Hepatocyte (in vitro differentiated cells): Measurements from ENCODE around the gene CALD1. TPM values are rescaled to one million over a fixed set of nuclear protein-coding genes. Genes with fewer than 3 reads are reported as not detected.

Source experiments
- DNase-seq: peaks from one replicate; pipeline ENCODE4 v3.0.0-alpha.2; 2016; ENCODE audit warnings: low spot score
- H2AFZ ChIP-seq: fragments of 200-600 bp; sonication (generic); 2 replicates; pipeline ENCODE4 v1.6.0; 2016; ENCODE audit warnings: antibody characterized with exemption, mild to moderate bottlenecking
- H3K27ac ChIP-seq: fragments of 200-600 bp; sonication (generic); 2 replicates; pipeline ENCODE4 v1.5.1; 2016; ENCODE audit warnings: mild to moderate bottlenecking
- H3K27me3 ChIP-seq: fragments of 200-600 bp; sonication (generic); 2 replicates; pipeline ENCODE4 v1.6.1; 2016
- H3K36me3 ChIP-seq: fragments of 200-600 bp; sonication (generic); replicated peaks from 2 replicates; pipeline ENCODE4 v1.5.1; 2016; ENCODE audit warnings: low read depth; ENCODE audit not compliant: insufficient read depth
- H3K4me1 ChIP-seq: fragments of 200-600 bp; sonication (generic); 2 replicates; pipeline ENCODE4 v1.5.1; 2016; ENCODE audit warnings: mild to moderate bottlenecking, moderate library complexity; ENCODE audit not compliant: insufficient read depth
- H3K4me2 ChIP-seq: fragments of 200-600 bp; sonication (generic); 2 replicates; pipeline ENCODE4 v1.6.0; 2016
- H3K4me3 ChIP-seq: fragments of 200-600 bp; sonication (generic); 2 replicates; pipeline ENCODE4 v1.5.1; 2016; ENCODE audit warnings: mild to moderate bottlenecking
- H3K79me2 ChIP-seq: fragments of 200-600 bp; sonication (generic); 2 replicates; pipeline ENCODE4 v1.6.0; 2017; ENCODE audit warnings: mild to moderate bottlenecking
- H3K9me2 ChIP-seq: fragments of 200-600 bp; sonication (generic); replicated peaks from 2 replicates; pipeline ENCODE4 v1.6.0; 2017; ENCODE audit warnings: mild to moderate bottlenecking; ENCODE audit not compliant: insufficient read depth
- H3K9me3 ChIP-seq: fragments of 200-600 bp; sonication (generic); 2 replicates; pipeline ENCODE4 v1.5.1; 2016; ENCODE audit warnings: low read depth, mild to moderate bottlenecking
- H4K20me1 ChIP-seq: fragments of 200-600 bp; sonication (generic); 2 replicates; pipeline ENCODE4 v1.6.0; 2016; ENCODE audit warnings: mild to moderate bottlenecking; ENCODE audit not compliant: insufficient read depth, poor library complexity, severe bottlenecking
- CTCF ChIP-seq: fragments of 200-600 bp; sonication (generic); IDR thresholded peaks from 2 replicates; pipeline ENCODE4 v1.5.1; 2016; ENCODE audit warnings: antibody characterized with exemption, mild to moderate bottlenecking; ENCODE audit not compliant: poor library complexity
- EZH2 ChIP-seq: fragments of 200-600 bp; sonication (generic); IDR thresholded peaks from 2 replicates; pipeline ENCODE4 v1.6.1; 2016; ENCODE audit warnings: antibody characterized with exemption, mild to moderate bottlenecking, borderline replicate concordance
- EZH2phosphoT487 ChIP-seq: fragments of 200-600 bp; sonication (generic); IDR thresholded peaks from one replicate; pipeline ENCODE4 v1.6.1; 2018; ENCODE audit warnings: antibody characterized with exemption, mild to moderate bottlenecking, low read depth, moderate library complexity; ENCODE audit not compliant: unreplicated experiment, severe bottlenecking
- WGBS: methylation state at CpG from one replicate; pipeline ENCODE4 v1.1.6; 2016; ENCODE audit warnings: low lambda C conversion rate; ENCODE audit errors: missing lambda C conversion rate; 5-methylcytosine and 5-hydroxymethylcytosine counted together
- polyA plus RNA-seq: library from polyadenylated mRNA; unstranded; fragments of >200 nt; fragmentation: Nextera tagmentation; extraction: Ambion mirVana; gene quantifications from 2 replicates; pipeline ENCODE4 v1.2.1, GENCODE V29; 2016
- total RNA-seq: library from RNA; depleted of rRNA; stranded (reverse); fragments of >200 nt; gene quantifications from 2 replicates; pipeline ENCODE4 v1.2.3, GENCODE V29; 2014

The CALD1 gene
- total and polyA plus RNA-seq, 2 experiments from 2014 or later: 207 to 333 TPM

GRCh38 chr7:134731616-134732015, 47.8 kb upstream of the CALD1 start:
- no peak for DNase-seq
- Histone ChIP-seq H3K79me2 (no peaks in the 10 kb centered on the region), H3K36me3 (no peaks in the 10 kb centered on the region), H4K20me1 (no peaks in the 10 kb centered on the region), H3K4me1 (no peaks in the 10 kb centered on the region), H3K9me2 (no peaks in the 10 kb centered on the region), H3K27ac (no peak overlapping the region), H3K4me2 (no peak overlapping the region), H3K4me3 (no peak overlapping the region), H2AFZ (no peak overlapping the region), H3K27me3 (no peaks in the 10 kb centered on the region), H3K9me3 (no peaks in the 10 kb centered on the region)
- 85% methylated on average over 1 of the region's 1 CpG for WGBS
- no peak for TF ChIP-seq EZH2phosphoT487
- no peak for TF ChIP-seq CTCF
- no peak for TF ChIP-seq EZH2

- H3K9me3 ChIP-seq: no peaks in the 10 kb centered on the region
- 94% methylated on average over 6 of the region's 6 CpGs for WGBS
- no peak overlapping the region for H2AFZ ChIP-seq
- no peak overlapping the region for H3K27ac ChIP-seq
- no peaks in the 10 kb centered on the region for H3K36me3 ChIP-seq
- H3K4me3 ChIP-seq: no peak overlapping the region
- peaks cover 6% of the 10 kb centered on the region for H3K4me1 ChIP-seq
- H3K9me2 ChIP-seq: no peaks in the 10 kb centered on the region
- TF ChIP-seq EZH2phosphoT487: no peak
- no peak for TF ChIP-seq EZH2
- TF ChIP-seq CTCF: no peak
- H3K27me3 ChIP-seq: no peaks in the 10 kb centered on the region
- H3K79me2 ChIP-seq: no peaks in the 10 kb centered on the region
- H4K20me1 ChIP-seq: no peaks in the 10 kb centered on the region
- H3K4me2 ChIP-seq: no peak overlapping the region
- no peak for DNase-seq
Observed at GRCh38 chr7:134732728-134733127, 46.7 kb upstream of the CALD1 start.

GRCh38 chr7:134736381-134736780, 43.1 kb upstream of the CALD1 start:
- no peak overlapping the region for H3K27ac ChIP-seq
- no peaks in the 10 kb centered on the region for H3K79me2 ChIP-seq
- H3K4me3 ChIP-seq: no peak overlapping the region
- no peaks in the 10 kb centered on the region for H3K9me2 ChIP-seq
- H3K4me2 ChIP-seq: no peak overlapping the region
- TF ChIP-seq EZH2: no peak
- TF ChIP-seq CTCF: no peak
- TF ChIP-seq EZH2phosphoT487: no peak
- H3K9me3 ChIP-seq: no peaks in the 10 kb centered on the region
- no peaks in the 10 kb centered on the region for H4K20me1 ChIP-seq
- H3K4me1 ChIP-seq: peaks cover 7% of the 10 kb centered on the region
- no peaks in the 10 kb centered on the region for H3K36me3 ChIP-seq
- H3K27me3 ChIP-seq: no peaks in the 10 kb centered on the region
- H2AFZ ChIP-seq: no peak overlapping the region
- 79% methylated on average over 2 of the region's 2 CpGs for WGBS
- DNase-seq: no peak
